GM12801 (cell line): Measurements from ENCODE around the gene CYGB.

Source experiments
- TF ChIP-seq, protein P1 (sequence below): IDR thresholded peaks from one replicate; pipeline ENCODE4 v1.5.1; 2011; ENCODE audit warnings: control low read depth; ENCODE audit not compliant: insufficient read length; ENCODE audit errors: extremely low read depth

Gene CYGB

DNA sequence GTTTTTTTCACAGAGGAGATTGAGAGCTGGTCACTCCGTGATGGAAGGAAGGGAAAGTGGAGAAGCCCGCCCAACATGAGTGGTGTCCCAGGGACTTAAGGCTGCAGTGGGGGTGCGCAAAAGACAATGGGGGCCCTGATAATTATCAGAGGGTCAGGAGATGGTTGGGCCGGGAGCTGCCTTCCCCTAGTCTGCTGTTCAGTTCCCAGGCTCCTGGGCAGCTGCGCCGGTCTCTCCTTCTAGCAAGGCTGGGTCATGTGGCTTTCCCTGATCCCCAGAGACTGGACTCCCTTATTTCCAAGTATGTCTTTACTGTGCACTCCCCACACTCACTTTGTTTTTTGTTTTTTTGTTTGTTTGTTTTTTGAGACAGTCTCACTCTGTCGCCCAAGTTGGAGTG is 16.2 kb downstream of the CYGB start:
- TF ChIP-seq, protein P1, sequence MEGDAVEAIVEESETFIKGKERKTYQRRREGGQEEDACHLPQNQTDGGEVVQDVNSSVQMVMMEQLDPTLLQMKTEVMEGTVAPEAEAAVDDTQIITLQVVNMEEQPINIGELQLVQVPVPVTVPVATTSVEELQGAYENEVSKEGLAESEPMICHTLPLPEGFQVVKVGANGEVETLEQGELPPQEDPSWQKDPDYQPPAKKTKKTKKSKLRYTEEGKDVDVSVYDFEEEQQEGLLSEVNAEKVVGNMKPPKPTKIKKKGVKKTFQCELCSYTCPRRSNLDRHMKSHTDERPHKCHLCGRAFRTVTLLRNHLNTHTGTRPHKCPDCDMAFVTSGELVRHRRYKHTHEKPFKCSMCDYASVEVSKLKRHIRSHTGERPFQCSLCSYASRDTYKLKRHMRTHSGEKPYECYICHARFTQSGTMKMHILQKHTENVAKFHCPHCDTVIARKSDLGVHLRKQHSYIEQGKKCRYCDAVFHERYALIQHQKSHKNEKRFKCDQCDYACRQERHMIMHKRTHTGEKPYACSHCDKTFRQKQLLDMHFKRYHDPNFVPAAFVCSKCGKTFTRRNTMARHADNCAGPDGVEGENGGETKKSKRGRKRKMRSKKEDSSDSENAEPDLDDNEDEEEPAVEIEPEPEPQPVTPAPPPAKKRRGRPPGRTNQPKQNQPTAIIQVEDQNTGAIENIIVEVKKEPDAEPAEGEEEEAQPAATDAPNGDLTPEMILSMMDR, result no peak

DNA sequence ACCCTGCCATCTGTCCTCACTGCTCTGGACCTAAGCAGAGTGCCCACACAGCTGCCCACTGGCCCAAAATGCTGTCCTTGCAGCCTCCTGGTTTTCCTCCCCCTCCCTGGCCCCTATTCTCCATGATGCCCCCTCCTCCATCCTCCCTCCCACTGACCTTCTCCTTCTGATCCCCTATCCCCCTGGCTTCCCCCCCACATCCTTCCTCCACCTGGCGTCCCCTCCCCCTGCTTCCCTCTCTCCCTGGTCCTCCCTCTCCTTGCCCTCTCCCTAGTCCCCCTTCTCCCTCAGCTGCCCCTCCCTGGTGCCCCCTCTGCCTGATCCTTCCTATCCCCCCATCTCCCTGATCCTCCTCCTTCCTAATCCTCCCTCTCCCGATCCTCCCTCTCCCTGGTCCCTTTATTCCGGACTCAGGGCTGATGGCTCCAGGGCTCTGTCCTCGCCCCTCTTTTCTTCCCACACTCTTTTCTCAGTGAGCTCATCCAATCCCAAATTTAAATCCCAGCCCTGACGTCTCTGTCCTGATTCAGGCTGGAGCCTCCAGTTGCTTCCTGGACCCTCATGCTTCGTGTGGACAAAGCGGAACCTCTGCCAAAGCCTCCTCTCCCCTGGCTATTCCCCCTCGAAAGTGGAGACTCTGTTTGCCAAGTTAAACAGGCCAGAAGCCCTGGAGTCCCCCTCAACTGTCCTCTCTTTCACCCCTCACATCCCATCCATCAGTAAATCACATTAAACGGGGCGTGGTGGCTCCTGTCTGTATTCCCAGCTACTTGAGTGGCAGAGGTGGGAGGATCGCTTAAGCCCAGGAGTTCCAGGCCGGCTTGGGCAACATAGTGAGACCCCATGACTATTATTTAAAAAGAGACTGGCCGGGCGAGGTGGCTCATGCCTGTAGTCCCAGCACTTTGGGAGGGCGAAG is 18.2 kb downstream of the CYGB start:
- TF ChIP-seq, protein P1, result no peak

DNA sequence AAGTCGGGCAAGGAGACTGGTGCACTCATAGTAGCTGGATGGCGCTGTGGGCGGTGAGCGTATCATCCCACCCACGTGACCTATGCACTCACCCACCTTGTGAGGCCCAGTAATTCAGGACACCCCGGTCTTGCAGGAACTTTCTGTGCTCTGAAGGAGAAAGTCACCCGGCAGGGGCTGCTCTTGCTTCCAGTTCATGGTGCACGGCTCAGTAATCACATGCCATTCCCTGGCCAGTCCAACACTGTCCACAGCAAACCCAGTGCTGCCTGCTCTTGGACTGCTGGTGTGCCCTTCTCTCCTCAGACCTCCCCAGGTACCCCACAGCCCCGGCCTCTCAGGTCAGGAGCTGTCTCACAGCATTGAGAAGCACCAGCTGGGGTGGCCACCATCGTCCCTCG is 19.9 kb downstream of the CYGB start:
- TF ChIP-seq, protein P1, result no peak

DNA sequence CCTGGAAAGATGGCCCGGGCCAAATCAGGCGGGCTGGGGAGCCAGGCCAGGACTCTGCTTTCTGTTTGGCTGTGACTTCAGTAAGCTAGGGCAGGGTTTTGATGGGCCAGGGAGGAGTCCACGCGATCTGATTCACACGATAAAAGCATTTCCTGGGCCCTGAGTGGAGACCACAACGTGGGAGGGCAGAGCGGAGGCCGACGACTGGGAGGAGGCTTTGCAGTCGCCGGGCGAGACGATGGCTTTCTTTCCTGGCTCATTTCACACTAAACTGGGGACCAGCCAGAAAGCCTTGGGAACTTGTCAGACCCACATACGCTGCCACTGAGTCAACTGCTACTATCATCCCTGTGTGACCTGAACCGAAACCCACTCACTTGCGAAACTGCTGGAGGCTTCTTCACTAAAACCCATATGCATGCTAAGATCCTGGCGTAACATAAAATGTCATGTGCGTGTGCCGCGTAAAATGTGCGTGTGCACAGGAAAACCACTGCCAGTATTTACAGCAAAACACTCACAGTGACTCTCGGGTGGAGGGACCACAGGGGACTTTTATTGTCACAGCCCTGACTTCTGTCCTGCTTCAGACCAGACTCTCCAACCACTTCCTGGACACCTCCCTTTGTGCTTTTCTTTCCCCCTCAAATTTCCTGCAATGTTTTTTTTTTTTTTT is 22.1 kb downstream of the CYGB start:
- TF ChIP-seq, protein P1, result no peak

DNA sequence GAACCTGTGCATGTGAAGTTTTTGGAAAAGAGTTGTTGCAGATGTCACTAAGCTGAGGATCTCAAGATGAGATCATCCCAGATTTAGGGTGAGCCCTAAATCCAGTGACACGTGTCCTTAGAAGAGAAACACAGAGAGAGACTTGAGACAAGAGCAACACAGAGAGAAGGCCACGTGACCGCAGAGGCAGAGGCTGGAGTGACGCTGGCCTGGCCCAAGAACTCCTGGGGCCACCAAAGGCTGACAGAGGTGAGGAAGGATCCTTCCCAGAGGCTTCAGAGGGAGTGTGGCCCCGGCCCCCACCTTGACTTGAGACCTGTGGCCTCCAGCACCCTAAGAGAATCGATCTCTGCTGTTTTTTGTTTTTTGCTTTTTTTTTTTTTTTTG is 24.2 kb downstream of the CYGB start:
- TF ChIP-seq, protein P1, result no peak

DNA sequence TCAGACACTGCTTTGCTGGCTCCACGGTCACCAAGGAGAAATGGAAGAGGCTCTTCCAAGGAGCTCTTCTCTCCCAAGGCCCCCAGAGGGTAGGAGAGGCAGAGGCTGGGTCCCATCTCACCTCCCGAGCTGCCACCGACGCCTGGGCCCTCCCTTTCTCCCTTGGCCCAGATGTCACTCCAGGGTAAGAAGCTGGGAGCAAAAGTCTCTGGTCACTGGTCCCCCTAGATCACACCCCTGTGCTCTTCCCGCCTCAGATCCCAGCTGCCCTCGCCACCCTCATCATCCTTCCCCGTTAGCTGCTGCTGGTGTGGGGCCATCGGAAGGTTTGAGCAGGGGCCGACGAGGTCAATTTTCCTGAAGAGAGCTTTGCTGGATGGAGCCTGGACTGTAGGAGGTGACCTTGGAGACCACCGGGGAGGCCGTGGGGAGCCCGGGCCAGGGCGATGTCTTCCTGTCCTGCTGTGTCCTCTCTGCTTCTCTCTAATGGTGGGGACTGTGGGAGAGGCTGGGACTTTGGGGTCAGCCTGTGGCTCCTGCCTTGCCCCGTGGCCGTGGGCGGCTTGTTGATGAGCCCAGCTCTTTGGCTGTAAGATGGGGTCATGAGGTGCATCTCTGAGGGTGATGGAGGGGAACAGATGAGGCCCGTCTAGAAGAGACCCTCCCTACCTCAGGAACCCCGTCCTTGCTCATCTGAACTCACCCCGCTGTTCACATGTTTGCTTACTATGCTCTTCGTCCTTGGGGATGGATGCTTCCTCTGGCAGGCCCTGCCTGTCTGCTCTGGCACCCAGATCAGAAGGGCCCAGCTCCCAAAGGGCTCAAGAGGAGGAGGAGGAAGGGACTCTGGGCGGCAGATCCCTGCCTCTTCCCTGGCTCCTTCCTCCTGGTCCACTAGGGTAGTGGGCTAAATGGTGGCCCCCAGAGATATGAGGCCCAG is 24.9 kb downstream of the CYGB start:
- TF ChIP-seq, protein P1, result no peak
